ENCODE results near the gene CNTN4.
"Not testable (repeated sequence)": the region's sequence is repeated elsewhere in the genome, so short reads cannot be mapped to it uniquely, and the experiment has no call there.

CNTN4 gene

GRCh38 chr3:2727101-2727500, 628.4 kb downstream of the CNTN4 start:
- DNase-seq: no peak

- DNase-seq: no peak
These were observed 629.1 kb downstream of the CNTN4 start for GRCh38 chr3:2727610-2728318.

- no peak for DNase-seq
These were observed 633.2 kb downstream of the CNTN4 start for GRCh38 chr3:2731843-2732242.

GRCh38 chr3:2735392-2735894, 636.8 kb downstream of the CNTN4 start:
- no peak for DNase-seq

- no peak for DNase-seq
These were observed 642.9 kb downstream of the CNTN4 start for GRCh38 chr3:2741516-2741915.

- no peak for DNase-seq
These were observed 666.4 kb downstream of the CNTN4 start for GRCh38 chr3:2765002-2765579.

GRCh38 chr3:2770451-2770850, 671.8 kb downstream of the CNTN4 start:
- no peak for DNase-seq

- DNase-seq: no peak
These were observed 672.5 kb downstream of the CNTN4 start for GRCh38 chr3:2771193-2771592.

GRCh38 chr3:2771741-2772140, 673.1 kb downstream of the CNTN4 start:
- DNase-seq: no peak

- DNase-seq: no peak
These were observed 674.1 kb downstream of the CNTN4 start for GRCh38 chr3:2772803-2773202.

GRCh38 chr3:2774481-2775249, 676.0 kb downstream of the CNTN4 start:
- no peak for DNase-seq

- no peak for DNase-seq
These were observed 684.6 kb downstream of the CNTN4 start for GRCh38 chr3:2783261-2783660.

GRCh38 chr3:2784627-2785026, 686.0 kb downstream of the CNTN4 start:
- DNase-seq: no peak

GRCh38 chr3:2790266-2790815, 691.7 kb downstream of the CNTN4 start:
- DNase-seq: no peak

GRCh38 chr3:2792432-2792831, 693.8 kb downstream of the CNTN4 start:
- DNase-seq: no peak

- DNase-seq: no peak
These were observed 695.3 kb downstream of the CNTN4 start for GRCh38 chr3:2793987-2794386.

- DNase-seq: no peak
These were observed 703.8 kb downstream of the CNTN4 start for GRCh38 chr3:2802429-2802828.

GRCh38 chr3:2807514-2807913, 708.8 kb downstream of the CNTN4 start:
- no peak for DNase-seq

- DNase-seq: no peak
These were observed 712.1 kb downstream of the CNTN4 start for GRCh38 chr3:2810723-2811122.

- no peak for DNase-seq
These were observed 720.9 kb downstream of the CNTN4 start for GRCh38 chr3:2819571-2819970.

GRCh38 chr3:2820982-2821381, 722.3 kb downstream of the CNTN4 start:
- not testable (repeated sequence) for DNase-seq

GRCh38 chr3:2822611-2823010, 723.9 kb downstream of the CNTN4 start:
- DNase-seq: no peak

GRCh38 chr3:2823031-2823430, 724.4 kb downstream of the CNTN4 start:
- DNase-seq: no peak

All from DMS 273 treated with DMSO at 0.1 percent for 48 hours (cell line).